Skin epidermis (tissue), 12 donors: ENCODE results near the gene SPRR3.

Source experiments
- H3K27ac ChIP-seq, 21 experiments: fragments of 200-600 bp; sonication (generic) in 11 of 21; one replicate each; pipeline ENCODE4 v1.5.0; 2020; ENCODE audit warnings: mild to moderate bottlenecking in 3 of 21, inconsistent platforms in 2 of 21, moderate library complexity in 2 of 21
- H3K4me3 ChIP-seq, 7 experiments: fragments of 200-600 bp; sonication (generic) in 2 of 7; one replicate each; pipeline ENCODE4 v1.5.0; 2020; ENCODE audit warnings: inconsistent platforms in 2 of 7, mild to moderate bottlenecking in 2 of 7, moderate library complexity in 1 of 7

Gene SPRR3

GRCh38 chr1:153032073-153032472, 30.5 kb downstream of the SPRR3 start:
- peak overlapping the region in 2 of 7 experiments; percentile 5 to 7 for H3K4me3 ChIP-seq
- H3K27ac ChIP-seq = peak overlapping the region in 10 of 21 experiments; percentile 8 to 70 (median 32)

- peak overlapping the region in 4 of 21 experiments; percentile 4 to 37 (median 16) for H3K27ac ChIP-seq
Measured at GRCh38 chr1:153032677-153033308, 31.2 kb downstream of the SPRR3 start.

GRCh38 chr1:153035211-153035610, 33.7 kb downstream of the SPRR3 start:
- Histone ChIP-seq H3K27ac (no peak overlapping the region), H3K4me3 (no peak overlapping the region)

More at GRCh38 chr1:153032677-153033308, 31.2 kb downstream of the SPRR3 start:
- H3K4me3 ChIP-seq = no peak overlapping the region

- no peak within 1 kb of the TSS for H3K27ac ChIP-seq
- H3K4me3 ChIP-seq = no peak within 1 kb of the TSS
Measured at GRCh38 chr1:153040950-153041631, 39.5 kb downstream of the SPRR3 start, which contains the start of gene SPRR2D. SPRR2D (minus strand) TSS chr1:153041120; CDS start chr1:153040346, 774 bp downstream.

- Histone ChIP-seq H3K4me3 (no peak overlapping the region), H3K27ac (no peak overlapping the region)
Measured at GRCh38 chr1:153049211-153049610, 47.7 kb downstream of the SPRR3 start.
